ENCODE data around the gene ATP4B.

The ATP4B gene

GRCh38 chr13:113599391-113599790 lies 58.6 kb downstream of the ATP4B start:
- Histone ChIP-seq H3K9me2 (ENCODE audit: low read depth, low read length) (no peaks in the 10 kb centered on the region), H2AFZ (ENCODE audit: low read length) (no peak overlapping the region), H4K20me1 (ENCODE audit: insufficient read depth, low read length) (no peaks in the 10 kb centered on the region), H3K27me3 (ENCODE audit: insufficient read depth, low read length) (no peaks in the 10 kb centered on the region), H3K4me3 (ENCODE audit: low read depth, low read length, poor library complexity, severe bottlenecking) (no peak overlapping the region), H3F3A (ENCODE audit: insufficient read depth, low read length) (no peaks in the 10 kb centered on the region), H3K79me2 (ENCODE audit: insufficient read depth, low read length) (peaks cover 92% of the 10 kb centered on the region), H3K4me2 (ENCODE audit: low read length) (no peak overlapping the region), H3K4me1 (ENCODE audit: insufficient read depth, low read length, severe bottlenecking) (no peaks in the 10 kb centered on the region), H3K9me3 (ENCODE audit: low read length) (peaks cover 55% of the 10 kb centered on the region), H3K9ac (ENCODE audit: low read length) (no peak overlapping the region), H3K36me3 (ENCODE audit: insufficient read depth, low read length) (peaks cover 88% of the 10 kb centered on the region), H3K27ac (ENCODE audit: low read depth, low read length, poor library complexity, severe bottlenecking) (no peak overlapping the region)
- no peak for TF ChIP-seq EZH2 (IDR thresholded peaks at IDR 0.05; ENCODE audit: borderline replicate concordance, low read length)
- TF ChIP-seq CTCF (IDR thresholded peaks at IDR 0.05; ENCODE audit: low read length), result no peak
